ENCODE data around the gene SLC39A6. TPM values are rescaled to one million over a fixed set of nuclear protein-coding genes. Genes with fewer than 3 reads are reported as not detected.

SLC39A6 gene
- polyA plus RNA-seq, 1 donor from 2014 or later: 298 TPM

DNA sequence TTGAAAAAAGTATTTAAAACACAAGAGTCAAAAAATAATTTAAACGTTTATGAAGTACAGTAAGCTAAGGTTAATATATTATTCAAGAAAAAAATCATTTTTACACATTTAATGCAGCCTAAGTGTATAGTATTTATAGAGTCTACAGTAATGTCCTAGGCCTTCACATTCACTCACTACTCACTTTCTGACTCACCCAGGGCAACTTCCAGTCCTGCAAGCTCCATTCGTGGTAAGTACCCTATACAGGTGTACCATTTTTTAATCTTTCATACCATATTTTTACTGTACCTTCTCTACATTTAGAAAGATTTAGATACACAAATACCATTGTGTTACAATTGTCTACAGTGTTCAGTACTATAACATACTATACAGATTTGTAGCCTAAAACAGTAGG, 40.9 kb downstream of the SLC39A6 start:
- H3K9me3 ChIP-seq (ENCODE audit: low read length): no peaks in the 10 kb centered on the region
- no peaks in the 10 kb centered on the region for H3F3A ChIP-seq (ENCODE audit: insufficient read depth, low read length, poor library complexity, severe bottlenecking)
- no peak overlapping the region for H3K4me2 ChIP-seq (ENCODE audit: low read length)
- no peaks in the 10 kb centered on the region for H4K20me1 ChIP-seq (ENCODE audit: insufficient read depth)
- TF ChIP-seq, protein P1, sequence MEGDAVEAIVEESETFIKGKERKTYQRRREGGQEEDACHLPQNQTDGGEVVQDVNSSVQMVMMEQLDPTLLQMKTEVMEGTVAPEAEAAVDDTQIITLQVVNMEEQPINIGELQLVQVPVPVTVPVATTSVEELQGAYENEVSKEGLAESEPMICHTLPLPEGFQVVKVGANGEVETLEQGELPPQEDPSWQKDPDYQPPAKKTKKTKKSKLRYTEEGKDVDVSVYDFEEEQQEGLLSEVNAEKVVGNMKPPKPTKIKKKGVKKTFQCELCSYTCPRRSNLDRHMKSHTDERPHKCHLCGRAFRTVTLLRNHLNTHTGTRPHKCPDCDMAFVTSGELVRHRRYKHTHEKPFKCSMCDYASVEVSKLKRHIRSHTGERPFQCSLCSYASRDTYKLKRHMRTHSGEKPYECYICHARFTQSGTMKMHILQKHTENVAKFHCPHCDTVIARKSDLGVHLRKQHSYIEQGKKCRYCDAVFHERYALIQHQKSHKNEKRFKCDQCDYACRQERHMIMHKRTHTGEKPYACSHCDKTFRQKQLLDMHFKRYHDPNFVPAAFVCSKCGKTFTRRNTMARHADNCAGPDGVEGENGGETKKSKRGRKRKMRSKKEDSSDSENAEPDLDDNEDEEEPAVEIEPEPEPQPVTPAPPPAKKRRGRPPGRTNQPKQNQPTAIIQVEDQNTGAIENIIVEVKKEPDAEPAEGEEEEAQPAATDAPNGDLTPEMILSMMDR (IDR thresholded peaks at IDR 0.05; ENCODE audit: poor library complexity, severe bottlenecking): no peak
- TF ChIP-seq TAF1 (IDR thresholded peaks at IDR 0.05; ENCODE audit: low read depth) (no peak), RAD21 (conservative IDR thresholded peaks at IDR 0.05) (no peak), SMC3 (conservative IDR thresholded peaks at IDR 0.05; ENCODE audit: poor library complexity) (no peak), POLR2AphosphoS5 (IDR thresholded peaks at IDR 0.05) (no peak), EP300 (conservative IDR thresholded peaks at IDR 0.05; ENCODE audit: poor library complexity, severe bottlenecking) (no peak), MXI1 (conservative IDR thresholded peaks at IDR 0.05; ENCODE audit: poor library complexity, severe bottlenecking) (no peak), EZH2 (IDR thresholded peaks at IDR 0.05; ENCODE audit: borderline replicate concordance, insufficient read depth, low read length, poor library complexity, severe bottlenecking) (no peak)
- TF ChIP-seq, protein P2, sequence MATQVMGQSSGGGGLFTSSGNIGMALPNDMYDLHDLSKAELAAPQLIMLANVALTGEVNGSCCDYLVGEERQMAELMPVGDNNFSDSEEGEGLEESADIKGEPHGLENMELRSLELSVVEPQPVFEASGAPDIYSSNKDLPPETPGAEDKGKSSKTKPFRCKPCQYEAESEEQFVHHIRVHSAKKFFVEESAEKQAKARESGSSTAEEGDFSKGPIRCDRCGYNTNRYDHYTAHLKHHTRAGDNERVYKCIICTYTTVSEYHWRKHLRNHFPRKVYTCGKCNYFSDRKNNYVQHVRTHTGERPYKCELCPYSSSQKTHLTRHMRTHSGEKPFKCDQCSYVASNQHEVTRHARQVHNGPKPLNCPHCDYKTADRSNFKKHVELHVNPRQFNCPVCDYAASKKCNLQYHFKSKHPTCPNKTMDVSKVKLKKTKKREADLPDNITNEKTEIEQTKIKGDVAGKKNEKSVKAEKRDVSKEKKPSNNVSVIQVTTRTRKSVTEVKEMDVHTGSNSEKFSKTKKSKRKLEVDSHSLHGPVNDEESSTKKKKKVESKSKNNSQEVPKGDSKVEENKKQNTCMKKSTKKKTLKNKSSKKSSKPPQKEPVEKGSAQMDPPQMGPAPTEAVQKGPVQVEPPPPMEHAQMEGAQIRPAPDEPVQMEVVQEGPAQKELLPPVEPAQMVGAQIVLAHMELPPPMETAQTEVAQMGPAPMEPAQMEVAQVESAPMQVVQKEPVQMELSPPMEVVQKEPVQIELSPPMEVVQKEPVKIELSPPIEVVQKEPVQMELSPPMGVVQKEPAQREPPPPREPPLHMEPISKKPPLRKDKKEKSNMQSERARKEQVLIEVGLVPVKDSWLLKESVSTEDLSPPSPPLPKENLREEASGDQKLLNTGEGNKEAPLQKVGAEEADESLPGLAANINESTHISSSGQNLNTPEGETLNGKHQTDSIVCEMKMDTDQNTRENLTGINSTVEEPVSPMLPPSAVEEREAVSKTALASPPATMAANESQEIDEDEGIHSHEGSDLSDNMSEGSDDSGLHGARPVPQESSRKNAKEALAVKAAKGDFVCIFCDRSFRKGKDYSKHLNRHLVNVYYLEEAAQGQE (IDR thresholded peaks at IDR 0.05; ENCODE audit: borderline replicate concordance): no peak
- no peaks in the 10 kb centered on the region for H3K9me2 ChIP-seq (ENCODE audit: insufficient read depth, low read length)
- no peak overlapping the region for H2AFZ ChIP-seq (ENCODE audit: low read depth, low read length)
- no peaks in the 10 kb centered on the region for H3K36me3 ChIP-seq (ENCODE audit: insufficient read depth, low read length)
- no peaks in the 10 kb centered on the region for H3K27me3 ChIP-seq (ENCODE audit: insufficient read depth, low read depth, low read length)
- no peaks in the 10 kb centered on the region for H3K79me2 ChIP-seq (replicated peaks; ENCODE audit: insufficient read depth, low read length)
- no peak overlapping the region for H3K27ac ChIP-seq (ENCODE audit: low read length)
- no peak overlapping the region for H3K9ac ChIP-seq (ENCODE audit: low read length)
- no peak overlapping the region for H3K4me3 ChIP-seq (ENCODE audit: low read length)

DNA sequence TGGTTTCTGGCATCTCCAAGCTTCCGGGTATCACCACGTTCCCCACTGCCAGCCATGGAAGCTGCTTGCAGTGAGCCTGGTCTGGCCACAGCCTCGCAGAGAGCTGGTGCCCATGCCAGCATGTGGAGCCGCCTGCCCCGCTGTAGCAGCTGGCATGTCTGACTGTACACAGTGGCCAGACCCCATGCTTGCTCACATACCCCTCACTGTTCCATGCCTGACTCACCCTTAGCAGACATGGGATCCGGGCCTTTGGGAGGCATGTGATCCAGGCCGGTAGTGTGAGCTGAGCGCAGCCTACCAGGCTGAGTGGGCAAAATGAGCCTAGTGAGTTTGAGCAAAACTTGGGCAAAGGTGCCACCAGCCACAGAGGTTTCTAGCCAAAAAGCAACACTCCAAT, 43.0 kb downstream of the SLC39A6 start:
- Histone ChIP-seq H3K9me2 (ENCODE audit: insufficient read depth, low read length) (no peaks in the 10 kb centered on the region), H3K4me3 (ENCODE audit: low read length) (no peak overlapping the region), H3K27ac (ENCODE audit: low read length) (no peak overlapping the region), H3F3A (ENCODE audit: insufficient read depth, low read length, poor library complexity, severe bottlenecking) (no peaks in the 10 kb centered on the region), H2AFZ (ENCODE audit: low read depth, low read length) (no peak overlapping the region), H3K79me2 (replicated peaks; ENCODE audit: insufficient read depth, low read length) (no peaks in the 10 kb centered on the region), H4K20me1 (ENCODE audit: insufficient read depth) (no peaks in the 10 kb centered on the region), H3K4me2 (ENCODE audit: low read length) (no peak overlapping the region), H3K36me3 (ENCODE audit: insufficient read depth, low read length) (no peaks in the 10 kb centered on the region), H3K9me3 (ENCODE audit: low read length) (no peaks in the 10 kb centered on the region), H3K9ac (ENCODE audit: low read length) (no peak overlapping the region), H3K27me3 (ENCODE audit: insufficient read depth, low read depth, low read length) (no peaks in the 10 kb centered on the region)
- no peak for TF ChIP-seq MXI1 (conservative IDR thresholded peaks at IDR 0.05; ENCODE audit: poor library complexity, severe bottlenecking)
- no peak for TF ChIP-seq EZH2 (IDR thresholded peaks at IDR 0.05; ENCODE audit: borderline replicate concordance, insufficient read depth, low read length, poor library complexity, severe bottlenecking)
- TF ChIP-seq, protein P2 (IDR thresholded peaks at IDR 0.05; ENCODE audit: borderline replicate concordance): no peak
- TF ChIP-seq RAD21 (conservative IDR thresholded peaks at IDR 0.05): no peak
- no peak for TF ChIP-seq EP300 (conservative IDR thresholded peaks at IDR 0.05; ENCODE audit: poor library complexity, severe bottlenecking)
- TF ChIP-seq TAF1 (IDR thresholded peaks at IDR 0.05; ENCODE audit: low read depth): no peak
- TF ChIP-seq, protein P1 (IDR thresholded peaks at IDR 0.05; ENCODE audit: poor library complexity, severe bottlenecking): no peak
- TF ChIP-seq POLR2AphosphoS5 (IDR thresholded peaks at IDR 0.05): no peak
- no peak for TF ChIP-seq SMC3 (conservative IDR thresholded peaks at IDR 0.05; ENCODE audit: poor library complexity)
